GM23248 (cell line): ENCODE measurements around the gene CXCL10.

Source experiments
- EZH2 ChIP-seq: fragments of 200-600 bp; sonication (generic); IDR thresholded peaks from 2 replicates; pipeline ENCODE4 v1.6.1; 2018; ENCODE audit warnings: antibody characterized with exemption, mild to moderate bottlenecking; ENCODE audit not compliant: insufficient read depth, poor library complexity, severe bottlenecking
- EZH2phosphoT487 ChIP-seq: fragments of 200-600 bp; sonication (generic); IDR thresholded peaks from 2 replicates; pipeline ENCODE4 v1.6.1; 2018; ENCODE audit warnings: antibody characterized with exemption, moderate library complexity, mild to moderate bottlenecking, low read depth; ENCODE audit not compliant: insufficient read depth

GRCh38 chr4:76007089-76007862 is 16.0 kb downstream of the CXCL10 start, which contains the start of gene CXCL9:
- no peak for TF ChIP-seq EZH2
- TF ChIP-seq EZH2phosphoT487: no peak
